NT2/D1 (cell line): ENCODE results near the gene PHEX.

Source experiments
- DNase-seq: peaks from one replicate; pipeline ENCODE4 v3.0.0-alpha.2; 2011; ENCODE audit warnings: low read depth, low spot score
- H3K27me3 ChIP-seq: 2 replicates; pipeline ENCODE4 v1.6.0; 2011; ENCODE audit warnings: mild to moderate bottlenecking; ENCODE audit not compliant: insufficient read length, insufficient read depth
- H3K36me3 ChIP-seq: 2 replicates; pipeline ENCODE4 v1.6.1; 2011; ENCODE audit warnings: mild to moderate bottlenecking, low read length, mixed read lengths; ENCODE audit not compliant: insufficient read depth, insufficient read length
- H3K4me1 ChIP-seq: 2 replicates; pipeline ENCODE4 v1.5.1; 2011; ENCODE audit not compliant: insufficient read depth, insufficient read length
- H3K4me3 ChIP-seq: 2 replicates; pipeline ENCODE4 v1.5.1; 2011; ENCODE audit warnings: low read depth; ENCODE audit not compliant: insufficient read length
- H3K9ac ChIP-seq: 2 replicates; pipeline ENCODE4 v1.6.0; 2011; ENCODE audit warnings: low read depth; ENCODE audit not compliant: insufficient read length
- H3K9me3 ChIP-seq: 2 replicates; pipeline ENCODE4 v1.5.1; 2011; ENCODE audit warnings: mild to moderate bottlenecking, low read length; ENCODE audit not compliant: insufficient read depth
- SUZ12 ChIP-seq: IDR thresholded peaks from 2 replicates; pipeline ENCODE4 v1.6.1; 2011; ENCODE audit not compliant: insufficient read length, insufficient read depth; ENCODE audit errors: extremely low read depth
- YY1 ChIP-seq: IDR thresholded peaks from 2 replicates; pipeline ENCODE4 v1.6.1; 2011; ENCODE audit not compliant: insufficient read length, insufficient read depth
- ZNF274 ChIP-seq: IDR thresholded peaks from 2 replicates; pipeline ENCODE4 v1.6.1; 2011; ENCODE audit warnings: mild to moderate bottlenecking, low read depth, low read length

The PHEX gene

DNA sequence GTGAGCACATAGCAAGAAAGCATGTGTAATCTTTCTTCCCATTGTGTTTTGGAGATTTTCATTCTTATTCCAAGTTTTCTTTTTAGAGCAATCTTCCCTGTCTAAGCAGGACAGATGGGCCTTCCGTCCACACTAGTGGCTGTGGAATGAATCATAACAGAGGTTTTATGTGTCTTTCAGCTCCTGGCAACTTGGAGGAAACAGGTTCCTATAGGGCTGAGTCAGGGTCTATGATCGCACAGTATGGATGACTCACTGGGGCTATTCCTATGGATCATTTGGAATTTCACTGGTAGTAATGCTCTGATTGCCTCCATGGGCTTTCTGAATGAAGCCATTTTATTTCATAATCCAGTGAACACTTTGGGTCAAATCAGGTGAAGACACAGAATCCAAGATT, 188.8 kb downstream of the PHEX start:
- no peak for DNase-seq
- H3K36me3 ChIP-seq, result no peaks in the 10 kb centered on the region
- H3K27me3 ChIP-seq, result no peaks in the 10 kb centered on the region
- no peaks in the 10 kb centered on the region for H3K4me1 ChIP-seq
- TF ChIP-seq YY1, result no peak
- TF ChIP-seq ZNF274, result no peak
- no peak for TF ChIP-seq SUZ12
- no peak overlapping the region for H3K4me3 ChIP-seq
- H3K9me3 ChIP-seq, result peaks cover 6% of the 10 kb centered on the region
- no peak overlapping the region for H3K9ac ChIP-seq

DNA sequence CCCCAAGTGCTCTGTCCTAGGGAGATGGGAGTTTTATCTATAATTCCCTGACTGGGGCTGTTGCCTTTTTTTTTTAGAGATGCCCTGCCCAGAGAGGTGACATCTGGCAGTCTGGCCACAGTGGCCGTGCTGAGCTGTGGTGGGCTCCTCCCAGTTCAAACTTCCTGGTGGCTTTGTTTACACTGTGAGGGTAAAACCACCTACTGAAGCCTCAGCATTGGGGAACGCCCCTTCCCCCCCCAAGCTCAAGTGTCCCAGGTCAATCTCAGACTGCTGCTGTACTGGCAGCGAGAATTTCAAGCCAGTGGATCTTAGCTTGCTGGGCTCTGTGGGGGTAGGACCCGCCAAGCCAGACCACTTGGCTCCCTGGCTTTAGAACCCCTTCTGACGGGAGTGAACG, 202.3 kb downstream of the PHEX start:
- Histone ChIP-seq H3K4me3 (no peak overlapping the region), H3K9ac (no peak overlapping the region), H3K9me3 (no peaks in the 10 kb centered on the region), H3K4me1 (no peaks in the 10 kb centered on the region), H3K27me3 (no peaks in the 10 kb centered on the region), H3K36me3 (no peaks in the 10 kb centered on the region)
- TF ChIP-seq SUZ12 (no peak), ZNF274 (no peak), YY1 (no peak)
- DNase-seq, result no peak

DNA sequence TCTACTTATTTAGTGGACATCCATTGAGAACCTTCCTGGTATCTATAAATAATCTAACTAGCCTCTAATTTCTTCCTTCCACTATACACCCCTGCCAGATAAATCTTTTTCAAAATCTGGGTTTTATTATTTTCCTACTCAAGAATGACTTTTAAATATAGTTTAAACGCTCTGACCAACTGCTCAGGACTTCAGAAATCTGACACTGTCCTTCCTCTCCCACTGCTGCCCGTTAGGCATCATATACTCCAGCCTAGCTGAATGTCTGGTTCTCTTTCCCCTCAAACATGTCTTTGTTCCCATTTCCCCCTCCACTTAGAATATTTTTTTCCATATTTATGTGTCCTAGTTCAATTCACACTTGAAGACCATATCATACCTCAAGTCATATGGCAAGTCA, 205.4 kb downstream of the PHEX start:
- DNase-seq, result no peak
- Histone ChIP-seq H3K27me3 (no peaks in the 10 kb centered on the region), H3K9ac (no peak overlapping the region), H3K36me3 (no peaks in the 10 kb centered on the region), H3K9me3 (no peaks in the 10 kb centered on the region), H3K4me3 (no peak overlapping the region), H3K4me1 (no peaks in the 10 kb centered on the region)
- TF ChIP-seq YY1 (no peak), SUZ12 (no peak), ZNF274 (no peak)

DNA sequence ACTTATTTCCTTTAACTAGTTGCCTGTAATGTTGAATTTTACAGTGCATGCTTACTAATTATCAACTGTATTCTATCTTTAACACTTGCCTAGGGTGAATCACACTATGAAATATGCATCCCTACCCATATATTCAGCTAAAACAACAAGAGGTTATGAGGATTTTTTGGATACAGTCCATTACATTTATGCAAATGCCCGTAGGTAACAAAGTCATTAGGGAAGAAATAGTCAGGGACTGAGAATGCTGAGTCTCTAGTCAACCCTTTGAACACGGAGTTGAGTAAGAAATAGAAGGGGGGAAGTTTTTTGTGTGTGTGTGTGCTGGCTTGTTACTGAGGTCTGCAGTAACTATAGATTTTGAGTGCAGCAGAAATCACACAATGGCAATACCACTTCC, 214.5 kb downstream of the PHEX start:
- Histone ChIP-seq H3K36me3 (no peaks in the 10 kb centered on the region), H3K27me3 (no peaks in the 10 kb centered on the region), H3K9ac (no peak overlapping the region), H3K4me3 (no peak overlapping the region), H3K9me3 (no peaks in the 10 kb centered on the region), H3K4me1 (no peaks in the 10 kb centered on the region)
- TF ChIP-seq ZNF274, result no peak
- DNase-seq, result no peak

DNA sequence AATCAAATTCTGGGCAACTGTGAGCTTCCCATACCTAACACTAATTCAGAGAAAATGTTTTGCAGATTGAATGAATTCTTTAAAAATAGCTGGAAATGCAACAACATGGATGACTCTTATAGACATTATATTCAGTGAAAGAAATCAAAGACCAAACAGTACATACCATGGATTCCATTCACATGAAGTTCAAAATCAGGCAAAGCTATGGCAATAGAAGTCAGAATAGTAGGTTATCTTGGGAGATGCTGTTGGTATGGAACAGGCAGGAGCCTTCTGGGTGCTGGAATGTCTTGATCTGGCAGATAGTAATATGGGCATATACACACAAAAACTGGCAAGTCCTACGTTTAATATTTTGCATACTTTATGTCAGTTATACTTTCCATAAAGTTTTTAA, 215.0 kb downstream of the PHEX start:
- DNase-seq, result no peak
- Histone ChIP-seq H3K4me1 (no peaks in the 10 kb centered on the region), H3K4me3 (no peak overlapping the region), H3K9me3 (no peaks in the 10 kb centered on the region), H3K27me3 (no peaks in the 10 kb centered on the region), H3K36me3 (no peaks in the 10 kb centered on the region), H3K9ac (no peak overlapping the region)
- TF ChIP-seq YY1, result no peak
- TF ChIP-seq ZNF274, result no peak
- no peak for TF ChIP-seq SUZ12

DNA sequence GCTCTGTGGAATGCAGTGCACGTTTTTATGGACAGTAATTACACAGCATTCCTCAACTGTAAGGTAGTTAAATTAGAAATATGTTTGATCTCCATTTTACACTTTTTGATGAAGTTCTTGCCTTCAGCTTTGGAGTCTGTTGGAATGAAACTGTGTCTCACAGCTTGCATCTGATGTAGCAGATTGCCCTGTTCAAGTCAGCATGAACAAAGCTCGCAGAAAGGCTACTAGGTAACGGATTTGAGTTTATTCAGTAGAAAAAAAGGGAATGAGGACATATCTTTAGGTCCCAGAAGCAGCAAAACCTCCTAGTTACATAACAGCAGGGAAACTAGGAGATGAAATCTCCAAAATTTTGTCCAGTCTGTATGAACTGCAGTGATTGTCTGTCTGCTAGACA, 216.3 kb downstream of the PHEX start:
- Histone ChIP-seq H3K9ac (no peak overlapping the region), H3K4me1 (no peaks in the 10 kb centered on the region), H3K36me3 (no peaks in the 10 kb centered on the region), H3K9me3 (no peaks in the 10 kb centered on the region), H3K4me3 (no peak overlapping the region), H3K27me3 (no peaks in the 10 kb centered on the region)
- no peak for TF ChIP-seq YY1
- TF ChIP-seq SUZ12, result no peak
- no peak for TF ChIP-seq ZNF274
- no peak for DNase-seq

DNA sequence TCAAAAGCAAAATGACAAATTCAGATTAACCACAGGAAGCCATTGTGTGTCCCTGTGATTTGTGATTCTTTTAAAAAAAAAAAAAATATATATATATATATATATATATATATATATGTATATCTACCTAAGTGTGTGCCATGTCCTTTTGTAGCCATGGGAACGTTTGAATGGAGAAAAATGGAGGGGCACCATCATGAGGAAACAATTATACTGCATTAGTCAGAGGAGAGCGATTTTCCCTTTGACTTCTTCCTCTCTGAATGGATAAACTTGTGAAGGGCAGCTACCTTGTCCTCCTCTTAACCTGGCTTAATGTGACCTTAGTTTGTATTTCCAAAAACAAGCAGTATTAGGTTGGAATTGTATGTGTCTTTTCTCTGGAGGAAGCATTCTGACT, 217.2 kb downstream of the PHEX start:
- Histone ChIP-seq H3K27me3 (no peaks in the 10 kb centered on the region), H3K36me3 (no peaks in the 10 kb centered on the region), H3K4me3 (no peak overlapping the region), H3K4me1 (no peaks in the 10 kb centered on the region), H3K9me3 (no peaks in the 10 kb centered on the region), H3K9ac (no peak overlapping the region)
- TF ChIP-seq ZNF274 (no peak), YY1 (no peak), SUZ12 (no peak)
- no peak for DNase-seq

DNA sequence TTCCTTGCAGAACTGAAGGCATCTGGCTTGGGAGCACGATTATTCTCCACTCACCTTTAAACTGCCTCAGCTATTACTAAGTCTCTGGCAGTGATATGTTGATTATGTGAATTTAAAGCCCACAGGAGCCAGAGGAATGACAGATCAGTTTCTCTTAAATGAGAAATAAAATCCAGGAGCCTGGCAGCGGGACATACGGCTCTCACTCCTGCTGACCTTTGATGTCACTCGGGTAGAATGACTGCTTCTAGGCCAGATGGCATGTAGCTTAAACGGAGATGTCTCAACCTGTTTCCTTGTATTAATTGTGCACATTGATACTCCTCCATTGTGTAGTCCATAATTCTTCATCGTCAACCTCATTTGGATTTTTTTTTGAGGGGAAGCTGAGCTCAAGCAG, 236.6 kb downstream of the PHEX start:
- TF ChIP-seq SUZ12 (no peak), YY1 (no peak), ZNF274 (no peak)

More for the DNA sequence above, 236.6 kb downstream of the PHEX start:
- Histone ChIP-seq H3K4me3 (no peak overlapping the region), H3K27me3 (no peaks in the 10 kb centered on the region), H3K4me1 (no peaks in the 10 kb centered on the region), H3K9ac (no peak overlapping the region), H3K9me3 (no peaks in the 10 kb centered on the region), H3K36me3 (no peaks in the 10 kb centered on the region)
- DNase-seq, result no peak
